Measurements from ENCODE around the gene SLC6A18.

Gene SLC6A18

DNA sequence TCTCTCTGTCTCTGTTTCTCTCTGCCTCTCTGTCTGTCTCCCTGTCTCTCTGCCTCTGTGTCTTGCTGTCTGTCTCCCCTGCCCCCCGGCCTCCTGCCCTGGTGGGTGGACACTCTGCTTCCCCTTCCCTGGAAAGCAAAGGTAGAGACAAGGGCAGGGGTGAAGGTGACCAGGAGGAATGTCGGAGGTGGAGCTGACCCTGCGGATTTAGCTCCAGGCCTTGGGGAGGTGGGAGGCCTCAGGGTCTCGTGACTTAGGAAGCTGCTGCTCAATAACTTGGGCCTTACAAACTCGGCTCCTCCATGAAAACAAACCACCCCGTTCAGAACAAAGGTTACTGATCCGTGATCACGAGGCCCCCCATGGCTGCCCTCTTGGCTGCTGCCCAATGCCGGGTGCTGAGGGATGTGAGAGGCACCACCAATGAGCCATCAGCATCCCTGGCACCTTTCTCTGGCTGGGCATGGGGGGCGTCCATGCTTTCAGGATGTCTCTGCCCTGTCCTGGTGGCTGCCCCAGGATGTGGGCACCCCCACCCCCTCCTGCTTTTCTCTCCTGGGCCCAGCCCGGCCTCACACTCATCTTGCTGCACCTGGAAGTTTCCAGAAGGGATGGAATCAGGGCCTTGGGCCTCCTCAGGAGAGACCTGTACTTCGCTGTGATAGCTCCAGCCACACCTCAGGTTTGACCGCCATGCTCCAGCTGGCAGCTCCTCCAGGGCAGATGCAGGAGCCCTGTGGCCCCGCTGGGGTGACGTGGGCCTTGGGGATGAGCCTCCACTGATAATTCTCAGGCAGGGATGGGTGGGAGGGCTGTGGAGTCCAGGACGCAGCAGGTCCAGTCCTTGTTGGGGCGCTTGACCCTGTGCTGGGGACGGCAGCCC, 38.6 kb upstream of the SLC6A18 start:
- no peak for DNase-seq (ENCODE audit: low read depth in 2 of 2)

DNA sequence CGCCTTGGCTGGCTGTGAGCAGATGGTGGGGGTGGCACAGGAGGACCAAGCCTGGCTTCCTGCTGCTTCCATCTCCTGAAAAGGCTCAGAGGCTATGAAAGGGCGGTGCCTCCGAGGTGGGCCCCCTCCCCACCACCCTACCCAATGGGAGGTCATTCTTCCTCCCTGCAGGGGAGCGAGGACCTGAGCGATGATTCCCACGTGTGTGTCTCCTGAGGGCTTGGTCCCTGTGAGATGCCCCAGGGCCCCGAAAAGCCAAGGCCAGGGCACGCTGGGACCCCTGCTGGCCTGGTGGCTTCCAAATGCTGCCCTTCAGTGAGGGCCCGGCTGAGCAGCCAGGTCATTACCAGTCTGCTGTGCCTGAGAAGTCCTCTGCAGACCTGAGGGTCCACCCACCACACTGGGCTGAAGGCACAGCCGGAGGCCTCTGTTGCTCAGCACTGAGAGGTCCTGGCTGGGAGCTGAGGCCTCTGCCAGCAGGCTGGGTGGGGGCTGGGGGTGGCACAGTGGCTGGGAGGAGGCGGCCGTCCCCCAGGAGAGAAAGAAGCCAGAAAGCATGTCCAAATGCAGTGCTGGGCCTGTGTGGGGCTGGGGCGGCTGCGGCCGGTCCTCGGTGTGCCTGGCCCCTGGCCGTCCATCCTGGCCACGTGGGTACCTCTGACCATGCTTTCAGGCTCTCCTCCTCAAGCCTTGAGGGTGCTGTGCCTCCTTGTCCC, 37.8 kb upstream of the SLC6A18 start:
- no peak for DNase-seq (ENCODE audit: low read depth in 2 of 2)

DNA sequence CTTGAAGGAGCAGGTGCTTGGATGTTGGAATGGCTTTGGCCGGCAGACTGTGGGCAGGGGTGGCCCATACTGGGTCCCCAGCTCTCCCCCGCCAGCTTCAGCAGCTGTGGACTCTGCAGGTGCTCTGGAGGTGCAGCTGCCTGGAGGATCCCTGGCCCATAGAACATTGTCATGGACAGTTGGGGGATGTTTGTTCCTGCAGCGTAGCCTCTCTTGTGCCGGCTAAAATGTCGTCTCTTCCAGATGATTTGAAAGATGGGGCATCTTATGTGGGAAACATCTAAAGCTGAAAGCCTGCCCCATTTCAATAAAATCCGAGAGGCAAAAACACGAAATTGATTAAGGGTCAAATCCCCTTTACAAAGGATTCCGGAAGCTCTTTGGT, 37.2 kb upstream of the SLC6A18 start:
- no peak for DNase-seq (ENCODE audit: low read depth in 2 of 2)

DNA sequence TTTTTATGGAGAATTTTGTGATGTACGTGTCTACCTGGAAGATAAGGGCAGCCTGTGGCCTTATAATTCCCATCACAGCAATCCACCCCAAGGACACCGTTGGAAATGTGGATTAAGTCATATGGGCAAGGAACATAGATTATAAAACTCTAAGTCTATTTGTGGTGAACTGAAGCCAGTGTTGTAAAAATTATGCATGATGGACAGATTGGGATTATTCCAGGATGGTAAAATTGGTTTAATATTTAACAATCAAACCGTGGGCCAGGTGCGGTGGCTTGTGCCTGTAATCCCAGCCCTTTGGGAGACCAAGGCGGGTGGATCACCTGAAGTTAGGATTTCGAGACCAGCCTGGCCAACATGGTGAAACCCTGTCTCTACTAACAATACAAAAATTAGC, 36.7 kb upstream of the SLC6A18 start:
- no peak for DNase-seq (ENCODE audit: low read depth in 2 of 2)

DNA sequence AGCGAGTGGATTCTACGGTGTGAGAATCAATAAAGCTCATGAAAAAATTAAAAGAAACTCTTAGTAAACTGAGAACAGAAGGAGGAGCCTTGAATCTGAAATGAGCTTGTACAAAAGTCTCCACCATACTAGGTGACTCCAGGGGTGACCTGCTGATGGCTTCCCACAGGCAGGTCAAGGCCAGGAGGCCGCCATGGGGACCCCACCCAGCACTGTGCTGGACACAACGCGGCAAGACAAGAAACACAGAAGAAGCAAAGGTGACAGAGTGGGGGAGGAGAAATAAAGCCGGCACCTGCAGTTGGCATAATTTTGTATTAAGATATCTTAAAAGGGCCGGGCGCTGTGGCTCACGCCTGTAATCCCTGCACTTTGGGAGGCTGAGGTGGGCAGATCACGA, 35.9 kb upstream of the SLC6A18 start:
- DNase-seq (ENCODE audit: low read depth in 2 of 2) = no peak

DNA sequence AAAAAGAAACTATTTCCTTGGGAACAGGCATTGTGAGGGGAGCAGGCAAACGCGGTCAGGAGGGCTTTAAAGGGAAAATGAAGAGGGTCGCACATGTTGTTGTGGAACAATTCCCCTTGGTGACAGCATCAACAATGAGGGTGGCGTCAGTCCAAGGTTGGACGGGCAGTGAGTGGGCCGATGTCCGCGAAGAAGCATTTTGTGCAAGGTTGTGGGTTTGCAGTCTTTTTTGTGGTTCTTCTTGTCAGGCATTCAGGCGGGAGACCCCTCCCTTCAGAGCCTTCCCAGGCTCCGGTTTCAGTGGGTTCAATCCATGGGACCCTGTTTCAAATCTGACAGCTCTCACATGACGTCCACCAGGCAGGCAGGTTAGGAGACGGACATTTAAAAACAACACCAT, 34.9 kb upstream of the SLC6A18 start:
- no peak for DNase-seq (ENCODE audit: low read depth in 2 of 2)

DNA sequence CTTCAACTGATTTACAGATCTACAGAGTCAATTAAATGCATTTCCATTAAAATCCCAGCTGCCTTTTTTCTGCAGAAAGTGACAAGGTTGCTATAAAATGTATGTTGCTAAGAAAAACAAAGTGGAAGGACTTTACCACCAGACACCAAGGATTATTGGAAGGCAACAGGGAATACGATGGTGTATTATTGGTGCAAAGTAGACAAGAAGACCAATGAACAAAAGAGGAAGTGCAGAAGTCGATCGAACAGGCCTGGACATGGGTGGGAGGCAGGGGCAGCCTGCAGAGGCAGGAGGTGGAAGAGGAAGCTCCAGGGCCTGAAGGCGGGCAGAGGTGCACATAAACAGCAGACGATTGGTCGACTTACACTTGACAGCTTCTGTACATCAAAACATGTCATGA, 34.3 kb upstream of the SLC6A18 start:
- DNase-seq (ENCODE audit: low read depth in 2 of 2) = no peak

DNA sequence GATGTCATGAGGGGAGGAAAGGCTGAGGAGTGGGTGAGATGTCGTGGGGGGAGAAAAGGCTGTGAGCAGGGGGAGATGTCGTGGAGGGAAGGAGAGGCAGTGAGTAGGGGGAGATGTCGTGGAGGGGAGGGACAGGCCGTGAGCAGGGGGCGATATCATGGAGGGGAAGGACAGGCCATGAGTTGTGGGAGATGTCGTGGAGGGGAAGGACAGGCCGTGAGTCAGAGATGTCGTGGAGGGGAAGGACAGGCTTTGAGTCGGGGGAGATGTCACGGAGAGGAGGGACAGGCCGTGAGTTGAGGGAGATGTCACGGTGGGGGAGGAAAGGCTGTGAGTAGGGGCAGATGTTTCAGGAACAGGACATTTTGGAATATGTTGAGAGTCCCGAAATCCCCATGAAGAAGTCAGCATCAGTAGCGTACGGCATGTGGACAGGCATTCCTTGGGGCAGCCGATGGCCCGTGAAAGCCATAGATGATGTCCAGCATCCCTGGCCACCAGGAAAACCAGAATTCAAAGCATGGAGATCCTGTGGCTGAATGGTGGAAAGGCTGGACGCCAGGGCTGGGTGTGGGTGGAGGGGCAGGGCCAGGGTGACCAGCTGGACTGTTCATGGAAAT, 32.1 kb upstream of the SLC6A18 start:
- DNase-seq (ENCODE audit: low read depth in 2 of 2) = no peak

DNA sequence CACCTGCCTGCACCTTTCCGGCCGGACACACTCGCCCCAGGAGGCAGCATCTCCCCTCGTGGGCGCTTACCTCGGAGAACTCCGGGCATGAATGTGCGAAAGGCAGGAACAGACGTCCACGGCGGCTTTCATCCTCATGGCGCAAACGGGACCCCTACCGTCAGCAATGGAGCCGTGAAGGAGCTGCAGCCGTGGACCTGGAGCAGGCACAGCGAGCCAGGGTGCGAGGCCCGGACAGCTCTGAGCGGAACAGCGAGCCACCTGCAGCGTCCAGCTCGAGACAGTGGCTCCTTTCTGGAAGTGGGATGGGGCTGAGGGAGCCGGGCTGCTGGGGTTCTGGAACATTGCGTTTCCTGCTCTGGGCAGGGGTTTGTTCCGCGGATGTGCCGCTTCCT, 31.6 kb upstream of the SLC6A18 start:
- no peak for DNase-seq (ENCODE audit: low read depth in 2 of 2)

DNA sequence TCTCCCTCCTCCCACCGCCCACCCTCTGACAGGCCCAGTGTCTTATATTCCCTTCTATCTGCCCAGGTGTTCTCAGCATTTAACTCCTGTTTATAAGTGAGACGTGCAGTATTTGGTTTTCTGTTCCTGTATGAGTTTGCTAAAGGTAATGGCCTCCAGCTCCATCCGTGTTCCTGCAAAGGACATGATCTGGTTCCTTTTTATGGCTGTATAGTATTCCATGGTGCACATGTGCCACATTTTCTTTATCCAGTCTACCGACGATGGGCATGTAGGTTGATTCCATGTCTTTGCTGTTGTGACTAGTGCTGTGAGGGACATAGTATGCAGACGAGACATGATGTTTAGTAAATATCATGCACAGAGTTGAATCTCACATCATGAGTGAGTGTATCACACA, 30.8 kb upstream of the SLC6A18 start:
- DNase-seq (ENCODE audit: low read depth in 2 of 2) = no peak

DNA sequence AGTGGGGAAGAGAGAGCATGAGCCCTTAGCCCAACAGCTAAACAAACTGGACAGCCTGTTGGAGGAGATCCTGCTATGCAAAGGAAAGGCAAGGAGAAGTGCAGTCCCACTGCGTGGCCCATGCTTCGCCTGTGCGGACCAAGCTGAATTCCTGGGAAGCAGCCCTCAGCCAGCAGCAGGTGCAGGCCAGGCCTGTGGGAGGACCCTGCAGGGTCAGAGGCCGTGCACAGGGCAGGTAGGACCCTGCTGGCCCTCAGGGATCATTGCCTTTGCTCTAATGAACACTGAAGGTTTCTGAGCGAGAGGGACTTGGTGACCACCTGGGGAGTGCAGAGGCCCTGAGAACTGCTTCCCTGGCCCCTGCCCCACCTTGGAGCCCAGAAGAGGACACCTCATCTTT, 29.7 kb upstream of the SLC6A18 start:
- no peak for DNase-seq (ENCODE audit: low read depth in 2 of 2)

DNA sequence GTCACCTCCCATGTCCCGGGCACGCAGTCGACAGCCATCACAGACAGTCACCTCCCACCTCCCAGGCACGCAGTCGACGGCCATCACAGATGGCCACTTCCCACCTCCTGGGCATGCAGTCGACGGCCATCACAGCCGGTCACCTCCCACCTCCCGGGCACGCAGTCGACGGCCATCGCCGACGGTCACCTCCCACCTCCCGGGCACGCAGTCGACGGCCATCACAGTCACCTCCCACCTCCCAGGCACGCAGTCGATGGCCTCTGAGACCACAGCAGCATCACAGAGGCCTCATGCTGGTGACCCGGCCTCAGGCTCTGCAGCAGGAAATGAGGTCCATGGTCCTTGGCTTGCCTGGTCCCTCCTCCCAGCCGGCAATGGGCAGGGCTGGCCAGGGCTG, 29.3 kb upstream of the SLC6A18 start:
- no peak for DNase-seq (ENCODE audit: low read depth in 2 of 2)

DNA sequence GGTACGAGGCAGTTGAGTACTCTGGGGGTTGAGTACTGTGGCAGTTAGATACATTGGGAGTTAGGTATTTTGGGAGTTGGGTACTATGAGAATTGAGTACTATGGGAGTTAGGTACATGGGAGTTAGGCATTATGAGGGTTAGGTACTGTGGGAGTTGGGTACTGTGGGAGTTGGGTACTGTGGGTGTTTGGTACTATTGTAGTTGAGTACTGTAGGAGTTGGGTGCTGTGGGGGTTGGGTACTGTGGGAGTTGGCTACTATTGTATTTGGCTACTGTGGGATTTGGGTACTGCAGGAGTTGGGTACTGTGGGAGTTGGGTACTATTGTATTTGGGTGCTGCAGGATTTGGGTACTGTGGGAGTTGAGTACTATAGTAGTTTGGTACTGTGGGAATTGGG, 28.6 kb upstream of the SLC6A18 start:
- DNase-seq (ENCODE audit: low read depth in 2 of 2) = no peak

DNA sequence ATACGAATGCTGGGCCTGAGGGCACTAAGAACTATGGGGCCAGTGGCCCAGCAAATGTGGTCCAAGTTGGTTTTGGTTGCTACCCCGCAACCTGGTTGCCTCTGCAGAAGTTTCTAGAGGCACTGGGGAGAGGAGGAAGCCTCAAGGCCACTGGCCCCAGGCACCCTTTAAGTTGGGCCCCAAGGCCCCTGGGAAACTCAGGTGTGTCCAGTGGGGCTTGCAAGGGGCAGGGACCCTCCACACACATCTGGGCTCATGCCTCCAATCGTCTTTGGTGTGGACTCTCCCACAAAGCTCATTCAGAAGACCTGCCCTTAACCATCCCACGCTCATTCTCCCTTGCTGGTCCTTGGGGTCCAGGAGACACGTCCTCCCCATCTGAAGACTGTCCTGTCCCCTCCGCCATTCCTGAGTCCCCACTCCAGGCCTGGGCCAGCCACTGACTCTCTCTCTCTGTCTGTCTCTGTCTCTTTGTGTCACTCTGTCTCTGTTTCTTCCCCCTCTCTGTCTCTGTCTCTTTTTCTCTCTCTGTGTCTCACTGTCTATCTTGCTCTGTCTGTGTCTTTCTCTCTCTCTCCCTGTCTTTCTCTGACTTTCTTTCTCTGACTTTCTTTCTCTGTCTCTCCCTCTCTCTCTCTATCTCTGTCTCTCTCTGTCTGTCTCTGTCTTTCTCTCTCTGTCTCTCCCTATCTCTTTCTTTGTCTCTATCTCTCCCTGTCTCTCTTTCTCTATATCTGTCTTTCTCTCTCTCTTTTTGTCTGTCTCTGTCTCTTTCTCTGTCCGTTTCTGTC, 27.1 kb upstream of the SLC6A18 start:
- no peak for DNase-seq (ENCODE audit: low read depth in 2 of 2)

DNA sequence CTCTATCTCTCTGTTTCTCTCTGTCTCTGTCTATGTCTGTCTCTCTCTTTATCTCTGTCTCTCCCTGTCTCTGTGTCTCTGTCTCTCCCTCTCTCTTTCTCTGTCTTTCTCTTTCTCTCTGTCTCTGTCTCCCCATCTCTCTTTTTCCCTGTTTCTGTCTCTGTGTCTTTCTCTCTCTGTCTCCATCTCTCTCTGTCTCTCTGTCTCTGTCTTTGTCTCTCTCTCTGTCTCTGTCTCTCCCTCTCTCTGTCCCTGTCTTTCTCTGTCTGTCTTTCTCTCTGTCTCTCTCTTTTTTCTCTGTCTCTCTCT, 25.9 kb upstream of the SLC6A18 start:
- no peak for DNase-seq (ENCODE audit: low read depth in 2 of 2)

DNA sequence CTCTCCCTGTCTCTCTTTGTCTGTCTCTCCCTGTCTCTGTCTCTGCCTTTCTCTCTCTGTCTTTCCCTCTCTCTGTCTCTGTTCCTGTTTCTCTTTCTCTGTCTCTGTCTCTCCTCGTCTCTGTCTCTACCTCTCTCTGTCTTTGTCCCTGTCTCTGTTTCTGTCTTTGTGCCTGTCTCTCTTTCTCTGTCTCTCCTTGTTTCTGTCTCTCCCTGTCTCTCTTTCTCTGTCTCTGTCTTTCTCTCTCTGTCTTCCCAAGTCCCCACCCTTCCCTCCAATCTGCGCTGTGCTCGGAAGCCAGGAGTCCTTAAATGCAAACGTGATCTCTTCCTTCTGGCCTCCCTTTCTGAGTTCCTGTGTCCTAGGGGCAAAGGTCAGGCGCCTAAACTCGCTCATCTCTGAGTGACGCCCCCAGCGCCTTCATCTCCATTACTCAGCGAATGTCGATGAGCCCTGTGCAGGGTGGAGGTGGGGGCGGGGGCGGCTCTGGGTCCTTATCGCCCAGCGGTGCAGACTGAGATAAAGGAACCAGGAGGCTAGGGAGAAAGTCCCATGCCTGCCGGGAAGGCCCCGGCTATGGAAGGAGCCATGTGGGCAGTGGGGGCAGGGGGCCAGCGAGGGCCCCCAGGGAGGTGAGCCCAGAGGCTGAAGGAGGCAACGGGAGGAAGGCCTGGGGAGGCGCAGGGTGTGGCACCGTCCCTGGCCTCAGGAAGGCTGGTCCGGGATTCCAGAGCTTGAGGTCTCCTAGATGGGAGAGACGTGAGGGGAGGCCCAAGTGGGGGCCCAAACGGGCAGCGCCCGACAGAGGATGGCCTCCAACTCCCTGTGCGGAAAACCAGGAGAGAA, 25.3 kb upstream of the SLC6A18 start:
- DNase-seq (ENCODE audit: low read depth in 2 of 2) = no peak

DNA sequence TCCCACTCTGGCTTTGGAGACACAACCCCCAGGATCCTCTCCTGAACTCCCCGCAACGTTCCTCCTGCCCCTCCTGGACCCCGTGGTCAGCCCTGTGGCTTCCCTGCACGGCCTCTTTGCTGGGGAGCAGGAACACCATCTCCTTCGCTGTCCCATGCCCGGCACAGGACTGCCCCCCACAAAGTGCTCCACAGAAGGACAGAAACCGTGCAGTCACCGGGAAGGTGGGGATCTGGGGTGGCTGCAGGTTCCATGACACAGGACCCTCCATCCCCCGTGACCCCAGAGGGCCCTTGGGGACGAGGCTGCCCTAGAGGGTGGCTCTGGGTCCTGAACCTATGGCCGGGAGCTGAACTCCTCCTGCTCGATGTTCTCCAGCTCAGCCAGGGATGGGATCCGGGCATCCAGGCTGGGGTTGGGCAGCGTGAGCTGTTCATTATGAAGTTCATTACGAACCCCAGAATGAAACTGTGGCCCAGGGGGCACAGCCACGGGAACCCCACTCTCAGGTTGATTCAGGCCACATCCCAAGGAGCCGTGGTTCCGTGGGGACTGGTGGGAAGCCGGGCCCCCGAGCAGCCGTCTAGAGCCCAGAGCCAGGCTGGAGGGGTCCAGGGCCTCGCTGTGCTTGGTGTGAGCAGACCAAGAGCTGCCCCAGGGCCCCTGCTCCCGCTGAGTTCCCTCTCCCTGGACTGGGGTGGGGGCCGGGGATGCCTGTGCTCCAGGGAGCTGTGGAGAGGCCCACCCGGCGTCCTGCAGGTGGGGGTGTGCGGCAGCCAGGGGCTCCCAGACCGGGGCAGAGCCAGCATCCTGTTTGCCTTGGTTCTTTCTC, 24.5 kb upstream of the SLC6A18 start:
- DNase-seq (ENCODE audit: low read depth in 2 of 2) = no peak

DNA sequence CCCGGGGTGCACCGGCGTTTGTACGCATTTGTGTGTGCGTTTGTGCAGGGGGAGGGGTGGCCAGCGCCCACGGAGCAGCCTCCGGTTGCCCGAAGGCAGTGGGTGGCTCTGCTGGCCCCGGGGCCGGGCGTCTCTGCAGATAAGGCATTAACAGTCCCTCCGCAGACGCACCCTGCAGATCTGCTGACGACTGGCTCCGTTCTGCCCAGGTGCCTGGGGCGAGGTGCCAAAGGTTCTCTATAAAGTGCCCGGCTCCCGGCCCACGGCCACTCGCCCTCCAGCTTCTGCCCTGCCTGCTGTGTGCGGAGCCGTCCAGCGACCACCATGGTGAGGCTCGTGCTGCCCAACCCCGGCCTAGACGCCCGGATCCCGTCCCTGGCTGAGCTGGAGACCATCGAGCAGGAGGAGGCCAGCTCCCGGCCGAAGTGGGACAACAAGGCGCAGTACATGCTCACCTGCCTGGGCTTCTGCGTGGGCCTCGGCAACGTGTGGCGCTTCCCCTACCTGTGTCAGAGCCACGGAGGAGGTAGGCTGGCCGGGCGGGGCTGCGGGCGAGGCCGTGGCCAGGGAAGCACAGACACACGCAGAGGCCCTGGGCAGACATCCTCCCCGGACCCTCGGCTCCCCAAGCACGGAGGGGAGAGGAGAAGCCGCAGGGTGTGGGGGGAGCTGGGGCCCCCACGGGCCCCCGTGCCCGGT, 23.7 kb upstream of the SLC6A18 start, which contains the start of gene SLC6A19:
SLC6A19 (plus strand) TSS at position 269 of the 699 bp plus-strand sequence; CDS start at position 325, 56 bp downstream.
- no peak for DNase-seq (ENCODE audit: low read depth in 2 of 2)

DNA sequence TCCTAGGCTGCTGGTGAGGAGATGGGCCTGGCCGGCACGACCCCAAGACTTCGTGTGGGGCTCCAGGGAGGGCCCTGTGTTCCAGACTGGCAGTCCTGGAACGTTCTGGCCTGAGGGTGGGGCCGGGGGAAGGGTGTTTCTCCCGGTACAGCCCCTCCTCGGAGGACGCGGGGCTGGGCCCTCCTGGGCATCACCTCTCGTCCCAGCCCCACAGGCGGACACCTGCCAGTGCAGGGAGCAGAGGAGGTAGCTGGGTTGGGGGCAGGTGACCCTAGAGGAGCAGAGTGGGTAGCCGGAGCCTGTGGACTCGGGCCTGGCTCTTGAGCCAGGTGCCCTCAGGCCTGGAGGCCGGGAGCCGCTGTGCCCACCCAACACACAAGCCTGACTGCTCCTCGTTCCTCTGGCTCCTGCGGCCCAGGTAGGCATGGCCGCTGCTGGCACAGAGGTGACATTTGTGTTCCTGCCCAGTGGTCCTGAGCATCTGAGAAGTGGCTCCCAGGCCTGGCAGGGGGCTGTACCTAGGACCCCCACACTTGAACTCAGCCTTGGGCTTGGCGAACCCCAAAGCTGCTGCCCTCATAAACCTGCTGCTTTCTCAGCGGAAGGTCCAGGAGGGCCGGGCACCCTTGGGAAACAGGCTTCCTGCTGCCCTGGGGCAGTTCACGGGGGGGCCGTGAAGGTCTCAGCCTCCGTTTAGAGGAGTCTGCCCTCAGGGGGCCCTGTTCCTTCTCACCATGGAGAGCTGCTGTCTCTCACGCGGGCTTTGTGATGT, 23.0 kb upstream of the SLC6A18 start:
- no peak for DNase-seq (ENCODE audit: low read depth in 2 of 2)

All from stimulated activated CD8-positive, alpha-beta memory T cell treated with anti-CD3 and anti-CD28 coated beads, Interleukin-2, amount 100 ng/mL, for 1 hour (primary cell).